HG02798 (cell line): Measurements from ENCODE around the gene KIF1A.
A peak's percentile ranks its signal among the peaks of the same experiment; 100 is the strongest.
"Not testable (repeated sequence)": the region's sequence is repeated elsewhere in the genome, so short reads cannot be mapped to it uniquely, and the experiment has no call there.

Source experiments
- ATAC-seq: cut with Tn5 transposase; IDR thresholded peaks from one replicate; pipeline ENCODE4 v1.9.1; 2021; ENCODE audit warnings: mild to moderate bottlenecking; ENCODE audit not compliant: unreplicated experiment, poor library complexity

KIF1A gene

GRCh38 chr2:240848900-240849680 lies 29.1 kb upstream of the KIF1A start:
- ATAC-seq, result no peak

DNA sequence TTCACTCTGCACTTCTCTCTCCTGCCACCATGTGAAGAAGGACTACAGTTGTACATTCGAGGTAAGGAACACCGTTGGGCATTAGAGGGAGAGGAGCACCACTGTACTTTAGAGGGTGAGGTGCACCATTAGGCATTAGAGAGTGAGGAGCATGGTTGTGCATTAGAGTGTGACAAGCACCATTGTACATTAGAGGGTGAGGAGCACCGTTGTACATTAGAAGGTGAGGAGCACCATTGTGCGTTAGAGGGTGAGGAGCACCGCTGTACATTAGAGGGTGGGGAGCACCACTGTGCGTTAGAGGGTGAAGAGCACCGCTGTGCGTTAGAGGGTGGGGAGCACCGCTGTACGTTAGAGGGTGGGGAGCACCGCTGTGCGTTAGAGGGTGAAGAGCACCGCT lies 27.8 kb upstream of the KIF1A start:
- no peak for ATAC-seq

GRCh38 chr2:240846873-240847595 lies 27.0 kb upstream of the KIF1A start:
- ATAC-seq, result no peak

GRCh38 chr2:240846309-240846708 lies 26.3 kb upstream of the KIF1A start:
- ATAC-seq, result not testable (repeated sequence)

- no peak for ATAC-seq
Observed at GRCh38 chr2:240840435-240841060, 20.5 kb upstream of the KIF1A start.

DNA sequence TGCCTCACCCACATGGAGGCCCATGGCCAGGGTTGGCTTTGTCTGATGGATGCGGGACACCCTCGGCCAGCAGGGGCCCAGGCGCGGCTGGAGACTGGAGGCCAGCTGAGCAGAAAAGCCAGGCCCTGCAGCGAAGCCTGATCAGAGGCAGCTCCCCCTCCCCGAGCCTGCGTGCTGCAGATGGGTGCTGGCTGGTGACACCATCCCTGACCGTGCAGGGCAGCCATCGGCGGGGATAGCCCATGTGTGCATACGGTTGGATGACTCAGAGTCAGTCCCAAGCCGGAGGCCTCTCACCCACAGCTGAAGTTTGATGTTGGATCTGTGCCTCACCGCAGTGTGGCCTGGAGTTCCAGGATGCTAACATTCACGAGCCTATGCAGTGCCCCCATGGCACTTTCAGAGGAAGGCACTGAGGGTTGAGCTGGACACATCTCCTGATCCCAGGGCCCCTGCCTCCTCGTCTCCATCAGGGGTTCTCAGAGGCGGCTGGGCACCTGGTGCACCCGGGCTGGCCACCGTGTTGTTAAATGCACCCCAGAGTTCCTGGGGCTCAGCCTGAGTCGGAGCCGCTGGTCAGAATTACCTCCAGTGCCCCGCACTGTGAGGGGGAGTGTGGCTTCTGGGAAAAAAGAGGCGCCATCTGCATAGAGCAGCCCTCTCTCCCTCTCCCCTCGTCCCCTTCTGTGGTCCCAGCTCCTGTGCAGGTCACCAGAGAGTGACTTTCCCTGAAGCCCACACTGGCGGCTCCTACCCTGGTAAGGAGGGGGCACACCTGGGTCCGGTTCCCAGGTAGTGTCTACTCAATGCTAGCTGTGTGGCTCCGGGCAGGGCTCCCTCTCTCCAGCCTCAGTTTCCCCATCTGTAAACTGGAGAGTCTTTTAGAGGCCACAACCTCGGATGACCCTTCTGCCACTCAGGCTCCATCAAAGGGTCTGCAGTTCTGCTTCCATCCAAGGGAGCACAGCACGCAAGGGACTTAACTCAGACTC lies 19.4 kb upstream of the KIF1A start:
- ATAC-seq, result no peak

GRCh38 chr2:240837621-240838020 lies 17.6 kb upstream of the KIF1A start:
- ATAC-seq, result no peak

DNA sequence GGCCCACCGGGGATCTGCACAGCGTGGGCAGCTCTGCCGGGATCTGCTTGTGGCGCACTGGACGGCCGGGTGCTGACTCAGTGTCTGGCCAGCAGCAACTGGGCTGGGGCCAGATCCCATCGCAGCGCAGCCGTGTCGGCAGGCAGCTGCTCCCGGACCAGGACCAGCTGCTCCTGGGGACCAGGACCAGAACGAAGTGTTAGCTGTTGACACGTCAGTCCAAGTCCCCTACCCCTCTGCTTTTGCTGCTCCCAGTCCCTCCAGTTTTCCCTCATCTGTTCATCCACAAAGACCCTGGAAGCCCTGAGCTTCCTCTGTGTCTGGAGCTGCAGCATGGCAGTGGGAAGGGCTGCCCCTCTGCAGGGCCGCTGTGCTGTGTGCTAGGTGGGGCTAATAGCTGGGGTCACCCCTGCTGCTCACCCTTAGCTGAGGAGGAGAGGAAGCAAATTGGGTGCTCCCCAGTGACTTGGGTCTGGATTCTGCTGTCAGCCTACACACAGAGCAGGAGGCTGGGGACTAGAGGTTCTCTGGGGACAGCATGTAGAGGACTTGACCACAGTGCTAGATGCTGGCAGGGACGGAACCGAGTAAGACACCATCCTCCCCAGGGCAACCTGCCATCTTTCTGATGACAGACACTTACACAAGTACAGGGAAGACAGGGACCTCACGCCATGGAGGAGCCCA lies 16.9 kb upstream of the KIF1A start:
- ATAC-seq, result no peak

- ATAC-seq, result no peak
Observed at GRCh38 chr2:240835528-240835927, 15.5 kb upstream of the KIF1A start.

GRCh38 chr2:240834377-240834975 lies 14.5 kb upstream of the KIF1A start:
- ATAC-seq, result no peak

DNA sequence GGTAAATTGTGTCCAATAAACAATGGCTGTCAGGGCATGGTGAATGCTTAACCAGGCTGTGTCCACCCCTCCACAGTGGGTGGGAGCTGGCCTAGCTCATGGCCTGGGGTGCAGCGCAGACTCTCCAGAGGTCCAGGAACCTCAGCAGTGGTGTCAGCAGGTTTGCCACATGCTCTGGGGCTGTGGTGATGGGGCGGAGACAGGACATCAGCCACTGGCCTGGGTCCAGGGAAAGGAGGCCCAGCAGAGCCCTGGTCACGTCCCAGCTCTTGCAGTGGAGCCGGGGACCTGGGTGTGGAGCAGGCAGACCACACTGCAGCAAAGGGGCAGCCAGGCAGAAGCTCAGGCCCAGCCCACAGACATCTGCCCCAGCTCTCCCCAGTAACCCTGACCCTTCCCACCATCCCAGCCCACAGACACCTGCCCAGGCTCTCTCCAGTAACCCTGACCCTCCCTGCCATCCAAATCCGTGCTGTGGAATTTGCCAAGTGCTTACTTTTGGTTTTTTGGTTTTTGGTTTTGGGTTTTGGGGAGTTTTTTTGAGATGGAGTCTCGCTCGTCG lies 13.8 kb upstream of the KIF1A start:
- ATAC-seq, result no peak

DNA sequence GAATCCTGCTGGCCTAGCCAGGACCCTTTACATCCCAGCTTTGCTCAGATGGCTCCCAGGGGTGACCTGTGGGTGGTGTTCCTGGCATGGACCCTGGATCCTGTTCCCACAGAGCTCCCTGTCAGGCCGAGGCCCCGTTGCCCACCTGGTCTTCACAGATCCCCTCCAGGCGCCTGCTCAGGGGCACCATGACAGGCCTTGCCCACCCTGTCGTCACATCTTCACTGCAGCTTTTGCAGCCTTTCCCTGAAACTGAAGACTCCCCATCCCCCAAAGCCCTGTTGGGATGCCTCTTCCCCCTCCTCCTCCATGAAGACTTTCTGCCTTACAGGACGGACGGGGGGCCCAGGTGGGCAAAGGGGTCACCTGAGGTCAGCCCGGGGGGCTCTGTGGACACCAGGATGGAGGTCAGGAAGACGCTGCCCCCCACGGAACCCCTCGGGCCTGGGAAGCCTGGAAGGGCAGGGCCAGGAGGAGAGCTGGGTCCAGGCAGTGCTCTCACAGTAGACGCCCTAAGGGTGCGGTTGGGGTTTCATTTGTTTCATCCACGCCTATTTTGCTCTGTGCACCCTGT lies 13.0 kb upstream of the KIF1A start:
- ATAC-seq, result no peak

DNA sequence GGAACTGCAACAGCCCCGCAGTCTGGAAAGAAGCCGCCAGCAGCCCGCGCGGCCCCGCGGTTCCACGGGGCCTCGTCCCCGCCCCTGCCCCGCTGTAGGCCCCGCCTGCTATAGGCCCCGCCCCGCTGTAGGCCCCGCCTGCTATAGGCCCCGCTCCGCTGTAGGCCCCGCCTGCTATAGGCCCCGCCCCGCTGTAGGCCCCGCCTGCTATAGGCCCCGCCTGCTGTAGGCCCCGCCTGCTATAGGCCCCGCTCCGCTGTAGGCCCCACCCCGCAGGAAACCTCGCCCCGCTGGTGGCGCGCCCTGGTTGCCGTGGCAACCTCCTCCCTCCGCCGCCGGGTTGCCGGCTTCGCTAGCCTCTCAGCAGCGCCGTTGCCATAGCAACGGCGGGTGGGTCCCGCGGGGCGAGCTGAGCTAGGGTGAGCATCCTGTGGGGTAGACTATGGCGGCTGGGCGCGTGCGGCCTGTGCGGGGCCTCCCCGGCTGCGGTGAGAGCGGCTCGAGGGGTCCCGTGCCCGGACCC lies 12.2 kb upstream of the KIF1A start:
- ATAC-seq, result peak; percentile 83

- no peak for ATAC-seq
Observed at GRCh38 chr2:240831594-240832204, 11.7 kb upstream of the KIF1A start.

DNA sequence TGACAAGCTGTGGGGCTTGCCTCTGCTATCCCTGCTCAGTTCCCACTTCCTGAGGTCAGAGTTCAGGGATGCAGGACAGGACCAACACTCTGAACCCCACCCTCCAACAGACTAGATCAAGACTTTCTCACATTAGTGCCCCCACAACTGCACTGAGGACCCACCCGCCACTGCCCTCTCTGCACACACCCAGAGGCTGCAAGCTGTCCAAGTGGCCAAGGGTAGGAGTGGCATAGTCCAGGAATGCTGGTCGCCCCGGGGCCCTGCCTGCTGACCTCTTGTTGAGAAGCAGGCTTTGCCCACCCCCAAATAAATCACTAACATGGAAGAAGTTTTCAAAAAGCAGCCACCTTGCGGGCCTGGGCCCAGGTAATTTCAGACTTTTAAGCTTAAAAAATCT lies 5.5 kb upstream of the KIF1A start:
- ATAC-seq, result no peak

DNA sequence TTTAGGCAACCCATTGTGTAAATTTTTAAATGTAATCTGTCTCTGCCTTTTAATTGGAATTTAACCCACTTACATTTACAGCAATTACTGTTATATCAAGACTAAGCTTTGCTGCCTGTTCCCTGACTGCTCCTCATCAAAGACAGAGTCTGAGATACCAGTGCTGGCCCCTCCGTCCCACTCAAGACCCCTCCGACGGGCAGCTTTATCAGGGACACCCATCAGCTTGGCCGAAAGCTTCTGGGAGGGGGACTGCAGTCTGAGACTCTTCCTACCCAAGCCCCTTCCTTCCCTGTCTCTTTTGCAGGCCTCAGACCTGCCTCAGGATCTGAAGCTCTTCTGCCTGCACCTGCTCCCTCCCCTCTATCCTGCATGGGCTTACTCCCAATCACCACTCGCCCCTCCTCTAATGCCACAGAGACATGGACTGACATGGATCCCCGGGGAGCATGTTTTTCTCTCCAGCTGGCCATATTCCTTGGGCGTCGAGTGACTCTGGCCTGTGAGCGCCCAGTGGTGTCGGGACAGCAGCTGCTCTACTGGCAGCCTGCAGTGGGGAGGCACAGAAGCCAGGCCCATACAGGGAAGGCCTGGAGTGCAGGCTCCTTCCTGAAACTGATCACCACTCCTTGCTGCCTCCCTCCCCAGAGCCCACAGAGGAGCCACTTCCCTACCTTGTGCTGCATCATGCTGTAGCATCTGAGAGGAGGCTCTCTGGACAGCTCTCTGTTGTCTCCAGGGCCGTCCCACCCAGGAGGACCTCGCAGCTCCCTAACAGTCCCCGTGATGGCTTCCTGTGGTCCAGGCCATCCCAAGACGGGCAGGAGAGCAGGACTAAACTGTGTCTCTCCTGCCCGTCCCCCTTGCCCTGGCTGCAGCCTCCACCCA lies 3.7 kb upstream of the KIF1A start:
- no peak for ATAC-seq

DNA sequence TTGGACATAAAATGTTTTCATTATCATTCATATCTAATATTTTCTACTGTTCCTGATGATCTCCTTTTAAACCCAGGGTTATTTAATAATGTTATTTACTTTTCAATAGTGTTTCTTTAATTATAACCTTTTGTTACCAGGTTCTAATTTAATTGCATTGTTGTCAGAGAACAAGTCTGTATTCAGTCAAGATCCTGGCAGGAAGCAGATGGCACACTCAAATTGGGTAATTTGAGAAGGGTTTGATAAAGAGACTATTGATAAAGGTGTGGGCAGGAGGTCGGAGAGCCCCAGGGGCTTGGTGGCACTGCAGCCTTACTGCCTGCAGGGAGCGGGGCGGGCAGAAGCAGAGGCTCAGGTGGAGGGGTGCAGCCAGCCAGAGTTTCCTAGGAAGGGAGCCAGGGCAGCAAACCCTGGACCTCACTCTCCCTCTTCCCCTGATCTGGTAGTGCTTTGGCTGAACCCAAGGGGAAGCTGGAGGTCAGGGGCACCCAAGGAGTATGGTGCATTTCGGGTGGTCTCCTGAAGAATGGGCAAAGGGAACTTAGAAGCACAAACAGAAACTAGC lies 2.3 kb upstream of the KIF1A start:
- ATAC-seq, result no peak
